Measurements from ENCODE around the gene ERP29. TPM values are rescaled to one million over a fixed set of nuclear protein-coding genes. Genes with fewer than 3 reads are reported as not detected.
A peak's percentile ranks its signal among the peaks of the same experiment; 100 is the strongest.
"Not testable (repeated sequence)": the region's sequence is repeated elsewhere in the genome, so short reads cannot be mapped to it uniquely, and the experiment has no call there.

Gene ERP29
- polyA plus RNA-seq, 1 donor, result 150 TPM

- DNase-seq; H3K36me3 ChIP-seq (ENCODE audit: control insufficient read depth, insufficient read depth, low read length); H3K27me3 ChIP-seq (ENCODE audit: control insufficient read depth, insufficient read depth, low read length); H3K4me1 ChIP-seq (ENCODE audit: control insufficient read depth, insufficient read depth, low read length); H3K4me3 ChIP-seq (ENCODE audit: low read length); H3K27ac ChIP-seq (ENCODE audit: low read length); H3K9me3 ChIP-seq (ENCODE audit: control insufficient read depth, low read depth, low read length): not testable (repeated sequence)
- 100% methylated on average over 3 of the region's 9 CpGs for WGBS (ENCODE audit: insufficient coverage, low lambda C conversion rate)
These were observed 14.1 kb upstream of the ERP29 start for GRCh38 chr12:111999129-111999528.

GRCh38 chr12:112000820-112001219 lies 12.4 kb upstream of the ERP29 start:
- 100% methylated on average over 1 of the region's 8 CpGs for WGBS (ENCODE audit: insufficient coverage, low lambda C conversion rate)
- H3K27ac ChIP-seq (ENCODE audit: low read length), result no peak overlapping the region
- no peak overlapping the region for H3K4me3 ChIP-seq (ENCODE audit: low read length)
- H3K36me3 ChIP-seq (ENCODE audit: control insufficient read depth, insufficient read depth, low read length), result no peaks in the 10 kb centered on the region
- no peaks in the 10 kb centered on the region for H3K9me3 ChIP-seq (ENCODE audit: control insufficient read depth, low read depth, low read length)
- H3K27me3 ChIP-seq (ENCODE audit: control insufficient read depth, insufficient read depth, low read length), result no peaks in the 10 kb centered on the region
- DNase-seq, result no peak
- H3K4me1 ChIP-seq (ENCODE audit: control insufficient read depth, insufficient read depth, low read length), result no peaks in the 10 kb centered on the region

DNA sequence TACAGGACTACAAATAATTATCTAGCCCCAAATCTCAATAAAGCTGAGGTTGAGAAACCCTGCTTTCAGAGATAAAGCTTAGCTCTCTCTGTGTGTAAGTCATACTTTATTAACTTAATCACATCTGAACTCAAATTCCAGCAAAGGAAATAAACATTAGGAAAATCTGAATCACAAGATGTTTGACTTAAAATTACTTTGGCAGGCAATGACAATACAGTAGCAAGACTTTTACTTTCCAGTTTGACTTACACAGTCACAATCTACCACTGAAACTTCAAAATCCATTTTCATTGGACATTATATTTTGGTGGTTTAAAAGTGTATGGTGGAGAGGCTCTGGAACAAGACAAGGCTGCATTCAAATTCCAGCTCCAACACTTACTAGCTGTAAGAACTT lies 11.7 kb upstream of the ERP29 start:
- Histone ChIP-seq H3K4me1 (ENCODE audit: control insufficient read depth, insufficient read depth, low read length) (no peaks in the 10 kb centered on the region), H3K27ac (ENCODE audit: low read length) (peak overlapping the region; percentile 23)

GRCh38 chr12:112004041-112004440 lies 9.2 kb upstream of the ERP29 start:
- WGBS (ENCODE audit: insufficient coverage, low lambda C conversion rate), result no CpG with 5 or more reads among the region's 3 CpGs

More for the DNA sequence above, 11.7 kb upstream of the ERP29 start:
- DNase-seq, result no peak
- Histone ChIP-seq H3K27me3 (ENCODE audit: control insufficient read depth, insufficient read depth, low read length) (no peaks in the 10 kb centered on the region), H3K9me3 (ENCODE audit: control insufficient read depth, low read depth, low read length) (no peaks in the 10 kb centered on the region), H3K4me3 (ENCODE audit: low read length) (no peak overlapping the region), H3K36me3 (ENCODE audit: control insufficient read depth, insufficient read depth, low read length) (no peaks in the 10 kb centered on the region)

DNA sequence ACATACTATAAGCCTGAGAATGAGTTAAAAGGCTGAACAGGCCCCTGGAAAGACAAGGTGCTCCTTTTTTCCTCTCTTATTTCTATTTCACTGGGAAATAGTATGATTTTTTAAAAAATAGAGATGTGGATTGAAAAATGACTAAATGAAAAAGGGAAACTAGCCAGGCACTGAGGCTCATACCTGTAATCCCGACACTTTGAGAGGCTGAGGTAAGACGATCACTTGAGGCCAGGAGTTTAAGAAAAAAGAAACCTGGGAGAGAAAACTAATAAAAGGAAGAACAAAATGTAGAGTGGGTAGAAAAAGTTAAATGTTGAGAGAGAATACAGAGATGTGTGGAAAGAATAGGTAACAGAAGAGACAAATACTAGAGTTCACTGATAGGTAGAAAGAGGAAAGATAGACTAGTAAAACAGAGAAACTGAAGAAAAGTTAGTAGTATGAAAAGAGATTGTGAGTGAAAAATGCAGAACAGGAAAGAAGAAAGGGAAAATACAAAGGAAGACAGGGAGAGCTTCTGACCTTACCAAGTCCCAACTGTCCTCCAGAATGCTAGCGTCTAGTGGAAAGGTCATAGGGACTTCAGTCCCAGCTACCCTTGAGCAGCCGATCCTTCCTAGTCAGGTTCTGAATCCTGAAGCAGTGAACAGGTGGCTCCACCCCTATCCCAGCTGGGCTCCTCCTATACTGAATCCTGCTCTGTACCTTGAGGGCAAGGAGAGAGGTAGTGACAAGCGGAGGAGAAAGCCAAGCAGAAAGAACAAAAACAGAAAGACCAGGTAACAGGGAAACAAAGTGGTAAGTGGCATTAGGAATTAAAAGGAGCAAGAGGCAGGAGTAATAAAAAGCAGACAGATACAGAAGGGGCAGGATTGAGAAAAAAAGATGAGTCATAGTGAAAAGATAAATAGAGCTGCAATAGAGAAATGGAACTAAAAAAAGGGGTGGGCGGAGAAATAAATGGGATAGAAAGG lies 7.5 kb upstream of the ERP29 start:
- Histone ChIP-seq H3K9me3 (ENCODE audit: control insufficient read depth, low read depth, low read length) (no peaks in the 10 kb centered on the region), H3K36me3 (ENCODE audit: control insufficient read depth, insufficient read depth, low read length) (no peaks in the 10 kb centered on the region), H3K27me3 (ENCODE audit: control insufficient read depth, insufficient read depth, low read length) (no peaks in the 10 kb centered on the region), H3K27ac (ENCODE audit: low read length) (peak overlapping the region; percentile 0), H3K4me3 (ENCODE audit: low read length) (no peak overlapping the region), H3K4me1 (ENCODE audit: control insufficient read depth, insufficient read depth, low read length) (no peaks in the 10 kb centered on the region)
- WGBS (ENCODE audit: insufficient coverage, low lambda C conversion rate), result 53% methylated on average over 5 of the region's 6 CpGs
- peak; percentile 35 to 83 for DNase-seq

More at GRCh38 chr12:112004041-112004440, 9.2 kb upstream of the ERP29 start:
- no peak for DNase-seq
- Histone ChIP-seq H3K4me3 (ENCODE audit: low read length) (no peak overlapping the region), H3K9me3 (ENCODE audit: control insufficient read depth, low read depth, low read length) (no peaks in the 10 kb centered on the region), H3K27me3 (ENCODE audit: control insufficient read depth, insufficient read depth, low read length) (no peaks in the 10 kb centered on the region), H3K27ac (ENCODE audit: low read length) (no peak overlapping the region), H3K36me3 (ENCODE audit: control insufficient read depth, insufficient read depth, low read length) (no peaks in the 10 kb centered on the region), H3K4me1 (ENCODE audit: control insufficient read depth, insufficient read depth, low read length) (no peaks in the 10 kb centered on the region)

DNA sequence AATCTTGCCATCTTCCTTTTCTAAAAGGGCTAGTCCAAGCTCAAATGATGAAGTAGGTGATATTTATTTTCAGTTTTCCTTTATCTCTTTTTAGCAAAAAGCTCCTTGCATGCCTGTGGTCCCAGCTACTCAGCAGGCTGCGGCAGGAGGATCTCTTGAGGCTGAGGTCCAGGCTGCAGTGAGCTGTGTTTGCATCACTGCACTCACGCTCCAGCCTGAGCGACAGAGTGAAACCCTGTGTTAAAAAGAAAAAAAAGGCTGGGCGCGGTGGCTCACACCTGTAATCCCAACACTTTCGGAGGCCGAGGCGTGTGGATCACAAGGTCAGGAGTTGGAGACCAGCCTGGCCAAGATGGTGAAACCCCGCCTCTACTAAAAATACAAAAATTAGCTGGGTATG lies 5.3 kb upstream of the ERP29 start:
- Histone ChIP-seq H3K27ac (ENCODE audit: low read length) (no peak overlapping the region), H3K36me3 (ENCODE audit: control insufficient read depth, insufficient read depth, low read length) (no peaks in the 10 kb centered on the region), H3K9me3 (ENCODE audit: control insufficient read depth, low read depth, low read length) (no peaks in the 10 kb centered on the region), H3K27me3 (ENCODE audit: control insufficient read depth, insufficient read depth, low read length) (no peaks in the 10 kb centered on the region), H3K4me3 (ENCODE audit: low read length) (no peak overlapping the region), H3K4me1 (ENCODE audit: control insufficient read depth, insufficient read depth, low read length) (peaks cover 6% of the 10 kb centered on the region)
- DNase-seq, result no peak
- WGBS (ENCODE audit: insufficient coverage, low lambda C conversion rate), result no CpG with 5 or more reads among the region's 9 CpGs

GRCh38 chr12:112008918-112009317 lies 4.3 kb upstream of the ERP29 start:
- H3K27me3 ChIP-seq (ENCODE audit: control insufficient read depth, insufficient read depth, low read length), result no peaks in the 10 kb centered on the region
- DNase-seq, result peak in 1 of 2 donors; percentile 20
- no peaks in the 10 kb centered on the region for H3K36me3 ChIP-seq (ENCODE audit: control insufficient read depth, insufficient read depth, low read length)
- no peak overlapping the region for H3K27ac ChIP-seq (ENCODE audit: low read length)
- no peaks in the 10 kb centered on the region for H3K9me3 ChIP-seq (ENCODE audit: control insufficient read depth, low read depth, low read length)
- 17% methylated on average over 1 of the region's 3 CpGs for whole genome bisulfite sequencing (ENCODE audit: insufficient coverage, low lambda C conversion rate)
- no peak overlapping the region for H3K4me3 ChIP-seq (ENCODE audit: low read length)
- H3K4me1 ChIP-seq (ENCODE audit: control insufficient read depth, insufficient read depth, low read length), result peaks cover 6% of the 10 kb centered on the region

DNA sequence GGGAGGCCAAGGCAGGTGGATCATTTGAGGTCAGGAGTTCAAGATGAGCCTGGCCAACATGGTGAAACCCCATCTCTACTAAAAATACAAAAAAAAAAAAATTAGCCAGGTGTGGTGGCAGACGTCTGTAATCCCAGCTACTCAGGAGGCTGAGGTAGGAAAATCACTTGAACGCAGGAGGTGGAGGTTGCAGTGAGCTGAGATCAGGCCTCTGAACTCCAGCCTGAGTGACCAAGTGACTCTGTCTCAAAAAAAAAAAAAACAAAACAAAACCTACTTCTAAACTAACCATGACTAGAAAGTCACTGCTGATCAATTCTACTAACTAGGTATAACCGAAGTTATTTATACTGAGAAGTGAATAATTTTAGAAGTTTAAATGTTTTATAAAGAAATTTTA lies 3.6 kb upstream of the ERP29 start:
- H3K27ac ChIP-seq (ENCODE audit: low read length); H3K9me3 ChIP-seq (ENCODE audit: control insufficient read depth, low read depth, low read length); DNase-seq; H3K27me3 ChIP-seq (ENCODE audit: control insufficient read depth, insufficient read depth, low read length); H3K4me3 ChIP-seq (ENCODE audit: low read length); H3K4me1 ChIP-seq (ENCODE audit: control insufficient read depth, insufficient read depth, low read length); H3K36me3 ChIP-seq (ENCODE audit: control insufficient read depth, insufficient read depth, low read length): not testable (repeated sequence)
- 62% methylated on average over 2 of the region's 3 CpGs for WGBS (ENCODE audit: insufficient coverage, low lambda C conversion rate)

GRCh38 chr12:112010415-112011344 lies 2.5 kb upstream of the ERP29 start:
- Histone ChIP-seq H3K9me3 (ENCODE audit: control insufficient read depth, low read depth, low read length) (no peaks in the 10 kb centered on the region), H3K27ac (ENCODE audit: low read length) (no peak overlapping the region), H3K27me3 (ENCODE audit: control insufficient read depth, insufficient read depth, low read length) (no peaks in the 10 kb centered on the region), H3K4me1 (ENCODE audit: control insufficient read depth, insufficient read depth, low read length) (peaks cover 11% of the 10 kb centered on the region), H3K4me3 (ENCODE audit: low read length) (no peak overlapping the region), H3K36me3 (ENCODE audit: control insufficient read depth, insufficient read depth, low read length) (peaks cover 4% of the 10 kb centered on the region)
- no CpG with 5 or more reads among the region's 8 CpGs for WGBS (ENCODE audit: insufficient coverage, low lambda C conversion rate)
- DNase-seq, result no peak

- DNase-seq, result no peak
- no peak overlapping the region for H3K27ac ChIP-seq (ENCODE audit: low read length)
- H3K36me3 ChIP-seq (ENCODE audit: control insufficient read depth, insufficient read depth, low read length), result peaks cover 12% of the 10 kb centered on the region
- WGBS (ENCODE audit: insufficient coverage, low lambda C conversion rate), result no CpG with 5 or more reads among the region's 8 CpGs
- H3K4me1 ChIP-seq (ENCODE audit: control insufficient read depth, insufficient read depth, low read length), result peaks cover 11% of the 10 kb centered on the region
- H3K27me3 ChIP-seq (ENCODE audit: control insufficient read depth, insufficient read depth, low read length), result no peaks in the 10 kb centered on the region
- no peak overlapping the region for H3K4me3 ChIP-seq (ENCODE audit: low read length)
- no peaks in the 10 kb centered on the region for H3K9me3 ChIP-seq (ENCODE audit: control insufficient read depth, low read depth, low read length)
These were observed 1.5 kb upstream of the ERP29 start for GRCh38 chr12:112011685-112012084.
